Body of pancreas (tissue), 4 donors: ENCODE measurements around the gene OR10AD1. TPM values are rescaled to one million over a fixed set of nuclear protein-coding genes. Genes with fewer than 3 reads are reported as not detected.

Experiments
- ATAC-seq: fragments of 150-250 bp; one replicate; pipeline ENCODE4 v1.9.1; 2016
- DNase-seq, 4 donors: peaks; one replicate each; pipeline ENCODE4 v3.0.0-alpha.2; 2019
- H3K27ac ChIP-seq, 4 donors: fragments of 200-600 bp; sonication (generic); 1 replicate in 3 of 4; 2 replicates in 1 of 4; pipeline versions ENCODE4 v1.5.1 to v1.6.1; 2016 to 2019; ENCODE audit warnings: mild to moderate bottlenecking in 1 of 4, mixed read lengths in 1 of 4, moderate library complexity in 1 of 4
- H3K27me3 ChIP-seq, 2 donors: fragments of 200-600 bp; sonication (generic); one replicate each; pipeline ENCODE4 v1.6.0; 2016; ENCODE audit warnings: mild to moderate bottlenecking in 1 of 2
- H3K36me3 ChIP-seq, 2 donors: fragments of 200-600 bp; sonication (generic); replicated peaks in 1 of 2; 2 replicates each; pipeline ENCODE4 v1.5.1; 2016; ENCODE audit warnings: low read depth in 2 of 2; ENCODE audit not compliant: insufficient read depth in 1 of 2
- H3K4me1 ChIP-seq: fragments of 200-600 bp; sonication (generic); one replicate; pipeline ENCODE4 v1.6.0; 2016
- H3K4me3 ChIP-seq, 2 donors: fragments of 200-600 bp; sonication (generic); 1 replicate in 1 of 2; 2 replicates in 1 of 2; pipeline ENCODE4 v1.5.1; 2016 to 2019
- H3K9me3 ChIP-seq, 3 donors: fragments of 200-600 bp; sonication (generic); 1 replicate in 2 of 3; 2 replicates in 1 of 3; pipeline ENCODE4 v1.5.1; 2016
- POLR2A ChIP-seq, 3 donors: fragments of 450-650 bp; IDR thresholded peaks; one replicate each; pipeline ENCODE4 v1.6.1; 2016; ENCODE audit warnings: antibody characterized with exemption in 3 of 3, mild to moderate bottlenecking in 2 of 3
- WGBS, 2 donors: methylation state at CpG; one replicate each; pipeline ENCODE4 v1.1.5; 2017; 5-methylcytosine and 5-hydroxymethylcytosine counted together
- intact Hi-C: fragments of 100-400 bp; cut with DNase I; formaldehyde crosslinking; loops from one replicate; pipeline ENCODE4 v1.15.1; 2023
- total RNA-seq, 2 donors: library from RNA; depleted of rRNA; stranded (reverse); fragments of >200 nt; gene quantifications; one replicate each; pipeline ENCODE4 v1.1.0, GENCODE V29; 2016
- TF ChIP-seq, protein P1 (sequence below), 7 experiments: fragments of 450-650 bp in 4 of 7; fragments of 200-600 bp in 3 of 7; sonication (generic) in 3 of 7; IDR thresholded peaks; one replicate each; pipeline ENCODE4 v1.5.1; 2016 to 2019; ENCODE audit warnings: antibody characterized with exemption in 7 of 7

Gene OR10AD1
- total RNA-seq, 2 donors from 2014 or later, result not detected

DNA sequence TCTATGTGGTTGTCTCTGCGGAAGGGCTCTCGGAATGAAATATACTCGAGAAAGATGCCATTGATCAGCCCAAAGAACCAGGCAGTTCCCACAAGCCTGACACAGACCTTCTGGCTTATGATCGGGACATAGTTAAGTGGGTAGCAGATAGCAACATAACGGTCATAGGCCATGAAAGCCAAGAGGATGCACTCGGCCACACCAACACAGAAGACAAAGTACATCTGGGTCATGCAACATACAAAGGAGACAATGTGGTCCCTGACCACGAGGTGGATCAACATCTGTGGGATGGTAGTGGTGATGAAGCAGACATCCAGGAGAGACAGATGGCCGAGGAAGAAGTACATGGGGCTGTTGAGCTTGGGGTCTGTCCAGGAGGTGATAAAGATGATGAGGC, 326 bp downstream of the OR10AD1 start:
- Histone ChIP-seq H3K27ac (no peak overlapping the region), H3K9me3 (peaks cover 0 to 48% (median 0%) of the 10 kb centered on the region in 3 donors), H3K27me3 (no peaks in the 10 kb centered on the region), H3K4me1 (peaks cover 14% of the 10 kb centered on the region), H3K36me3 (no peaks in the 10 kb centered on the region), H3K4me3 (no peak overlapping the region)
- intact Hi-C loops, result no loop called here
- 89 to 92% methylated on average over 8 of the region's 8 CpGs for WGBS, 2 donors
- DNase-seq, result no peak
- no peak for TF ChIP-seq POLR2A (IDR thresholded peaks at IDR 0.05)
- TF ChIP-seq, protein P1, sequence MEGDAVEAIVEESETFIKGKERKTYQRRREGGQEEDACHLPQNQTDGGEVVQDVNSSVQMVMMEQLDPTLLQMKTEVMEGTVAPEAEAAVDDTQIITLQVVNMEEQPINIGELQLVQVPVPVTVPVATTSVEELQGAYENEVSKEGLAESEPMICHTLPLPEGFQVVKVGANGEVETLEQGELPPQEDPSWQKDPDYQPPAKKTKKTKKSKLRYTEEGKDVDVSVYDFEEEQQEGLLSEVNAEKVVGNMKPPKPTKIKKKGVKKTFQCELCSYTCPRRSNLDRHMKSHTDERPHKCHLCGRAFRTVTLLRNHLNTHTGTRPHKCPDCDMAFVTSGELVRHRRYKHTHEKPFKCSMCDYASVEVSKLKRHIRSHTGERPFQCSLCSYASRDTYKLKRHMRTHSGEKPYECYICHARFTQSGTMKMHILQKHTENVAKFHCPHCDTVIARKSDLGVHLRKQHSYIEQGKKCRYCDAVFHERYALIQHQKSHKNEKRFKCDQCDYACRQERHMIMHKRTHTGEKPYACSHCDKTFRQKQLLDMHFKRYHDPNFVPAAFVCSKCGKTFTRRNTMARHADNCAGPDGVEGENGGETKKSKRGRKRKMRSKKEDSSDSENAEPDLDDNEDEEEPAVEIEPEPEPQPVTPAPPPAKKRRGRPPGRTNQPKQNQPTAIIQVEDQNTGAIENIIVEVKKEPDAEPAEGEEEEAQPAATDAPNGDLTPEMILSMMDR (IDR thresholded peaks at IDR 0.05), result no peak
- no peak for ATAC-seq

DNA sequence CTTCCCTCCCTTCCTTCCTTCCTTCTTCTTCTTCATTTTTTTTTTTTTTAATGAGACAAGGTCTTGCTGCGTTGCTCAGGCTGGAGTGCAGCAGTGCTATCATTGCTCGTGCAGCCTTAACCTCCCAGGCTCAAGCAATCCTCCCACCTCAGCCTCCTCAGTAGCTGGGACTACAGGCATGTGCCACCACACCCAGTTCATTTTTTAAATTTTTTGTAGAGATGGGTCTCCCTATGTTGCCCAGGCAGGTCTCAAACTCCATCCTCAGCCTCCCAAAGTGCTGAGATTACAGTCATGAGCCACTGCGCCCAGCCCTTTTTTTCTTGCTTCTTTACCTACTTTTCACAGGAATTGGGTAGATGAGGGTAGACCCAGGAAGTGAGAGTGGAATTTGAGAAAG, 1.6 kb downstream of the OR10AD1 start:
- WGBS, 2 donors, result 85 to 98% methylated on average over 3 of the region's 3 CpGs
- TF ChIP-seq, protein P1 (IDR thresholded peaks at IDR 0.05), result no peak
- TF ChIP-seq POLR2A (IDR thresholded peaks at IDR 0.05), result no peak
- H3K4me3 ChIP-seq, result no peak overlapping the region
- no peak overlapping the region for H3K27ac ChIP-seq
- no peak for ATAC-seq
- H3K9me3 ChIP-seq, result peaks cover 0 to 39% (median 0%) of the 10 kb centered on the region in 3 donors
- peaks cover 20% of the 10 kb centered on the region for H3K4me1 ChIP-seq
- intact Hi-C loops, result no loop called here
- DNase-seq, result no peak
- H3K36me3 ChIP-seq, result no peaks in the 10 kb centered on the region
- no peaks in the 10 kb centered on the region for H3K27me3 ChIP-seq

DNA sequence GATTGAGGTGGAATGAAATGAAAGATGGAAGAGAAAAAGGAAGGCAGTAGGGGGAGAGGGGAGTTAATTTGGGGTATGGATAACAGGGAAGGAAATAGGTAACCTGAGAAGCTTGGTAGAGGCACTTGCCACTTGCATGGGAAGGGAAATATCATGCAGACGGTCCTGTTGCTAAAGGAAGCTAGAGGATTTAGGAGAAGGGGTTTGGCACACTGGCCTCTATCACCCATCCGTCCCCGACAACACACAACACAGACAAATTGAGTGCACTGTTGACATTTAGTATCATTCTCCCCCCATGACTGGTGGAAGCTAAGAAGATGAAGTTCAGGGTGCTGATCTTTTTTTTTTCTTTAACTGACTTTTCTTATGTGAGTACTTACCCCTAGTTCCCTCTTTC, 2.0 kb downstream of the OR10AD1 start:
- no peaks in the 10 kb centered on the region for H3K36me3 ChIP-seq
- peaks cover 20% of the 10 kb centered on the region for H3K4me1 ChIP-seq
- TF ChIP-seq POLR2A (IDR thresholded peaks at IDR 0.05), result no peak
- TF ChIP-seq, protein P1 (IDR thresholded peaks at IDR 0.05), result no peak
- H3K9me3 ChIP-seq, result peaks cover 0 to 35% (median 0%) of the 10 kb centered on the region in 3 donors
- no peak overlapping the region for H3K27ac ChIP-seq
- WGBS, 2 donors, result 94 to 97% methylated on average over 3 of the region's 3 CpGs
- no peaks in the 10 kb centered on the region for H3K27me3 ChIP-seq
- ATAC-seq (no peak), DNase-seq (no peak)
- intact Hi-C loops, result no loop called here
- no peak overlapping the region for H3K4me3 ChIP-seq

DNA sequence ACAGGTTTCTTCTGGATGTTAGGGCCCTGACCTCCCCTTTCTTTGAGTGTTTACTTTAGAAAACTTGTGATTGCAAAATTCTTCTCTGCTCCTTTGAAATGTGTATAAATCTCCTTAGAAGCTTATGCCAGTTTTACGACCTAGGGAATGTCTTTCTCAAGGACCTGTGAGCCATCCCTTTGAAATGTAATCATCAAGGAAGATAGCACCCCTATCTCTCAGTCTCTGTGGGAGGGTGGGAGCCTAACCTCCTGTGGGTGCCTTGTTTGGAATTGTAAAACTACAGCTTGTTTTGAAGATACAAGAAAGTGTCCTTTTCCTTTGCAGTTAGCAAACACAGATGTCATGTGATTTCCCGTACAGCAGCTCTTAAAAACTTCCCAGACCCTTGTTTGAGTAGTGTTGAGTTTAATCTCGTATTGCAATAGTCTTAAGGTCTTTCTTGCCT, 3.3 kb downstream of the OR10AD1 start:
- H3K4me3 ChIP-seq, result no peak overlapping the region
- peak overlapping the region in 1 of 4 donors; percentile 97 for H3K27ac ChIP-seq
- H3K4me1 ChIP-seq, result peaks cover 20% of the 10 kb centered on the region
- intact Hi-C loops, result no loop called here
- H3K27me3 ChIP-seq, result no peaks in the 10 kb centered on the region
- WGBS, 2 donors, result 59 to 68% methylated on average over 3 of the region's 3 CpGs
- TF ChIP-seq, protein P1 (IDR thresholded peaks at IDR 0.05), result no peak
- no peak for TF ChIP-seq POLR2A (IDR thresholded peaks at IDR 0.05)
- no peaks in the 10 kb centered on the region for H3K36me3 ChIP-seq
- ATAC-seq (no peak), DNase-seq (no peak)
- H3K9me3 ChIP-seq, result peaks cover 0 to 35% (median 0%) of the 10 kb centered on the region in 3 donors

DNA sequence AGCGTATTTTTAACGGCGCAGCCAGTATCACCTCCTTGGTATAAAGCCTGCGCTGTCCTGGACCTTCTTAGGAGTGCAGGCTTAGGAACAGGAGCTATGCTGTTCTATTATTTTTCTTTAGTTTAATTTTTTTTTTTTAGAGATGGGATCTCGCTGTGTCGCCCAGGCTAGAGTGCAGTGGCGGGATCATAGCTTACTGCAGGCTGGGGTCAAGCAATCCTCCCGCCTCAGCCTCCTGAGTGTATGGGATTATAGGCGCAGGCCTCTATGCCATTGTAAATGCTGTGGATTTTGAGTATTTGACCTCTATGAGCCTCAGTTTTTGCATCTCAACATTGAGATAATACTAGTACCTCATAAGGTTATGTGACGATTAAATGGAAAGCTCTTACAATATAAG, 4.1 kb downstream of the OR10AD1 start:
- intact Hi-C loops, result no loop called here
- TF ChIP-seq POLR2A (IDR thresholded peaks at IDR 0.05), result no peak
- TF ChIP-seq, protein P1 (IDR thresholded peaks at IDR 0.05), result no peak
- Histone ChIP-seq H3K9me3 (peaks cover 0 to 27% (median 0%) of the 10 kb centered on the region in 3 donors), H3K36me3 (no peaks in the 10 kb centered on the region), H3K4me3 (peak overlapping the region in 1 of 2 donors; percentile 36), H3K27me3 (no peaks in the 10 kb centered on the region), H3K4me1 (peaks cover 20% of the 10 kb centered on the region), H3K27ac (peak overlapping the region in 3 of 4 donors; percentile 91 to 97 (median 97))
- ATAC-seq (no peak), DNase-seq (no peak)
- 61 to 75% methylated on average over 10 of the region's 10 CpGs for WGBS, 2 donors
